Measurements from ENCODE around the gene GPAT3.
A peak's percentile ranks its signal among the peaks of the same experiment; 100 is the strongest.
"Not testable (repeated sequence)": the region's sequence is repeated elsewhere in the genome, so short reads cannot be mapped to it uniquely, and the experiment has no call there.

GPAT3 gene

DNA sequence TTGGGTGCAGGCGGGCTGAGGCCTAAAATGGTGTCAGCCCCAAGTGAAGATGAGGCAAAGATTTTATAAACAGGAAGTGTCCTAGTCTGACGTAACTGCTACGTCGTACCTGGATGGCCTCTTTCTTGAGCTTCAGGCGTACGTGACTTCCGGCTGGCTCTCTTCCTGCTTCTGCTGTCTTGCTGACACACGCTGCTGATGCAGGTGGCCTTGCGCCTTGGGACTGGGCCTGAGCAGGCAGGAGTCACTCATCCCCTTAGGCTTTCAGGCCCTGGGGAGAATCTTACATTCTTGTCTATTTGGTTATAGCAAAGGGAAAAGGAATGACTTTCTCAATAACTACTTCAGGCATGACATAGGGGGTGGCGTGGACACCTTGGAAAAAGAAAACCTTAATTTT lies 30.9 kb upstream of the GPAT3 start:
- Histone ChIP-seq H3K27ac (ENCODE audit: insufficient read depth, low read length, poor library complexity, severe bottlenecking) (no peak overlapping the region), H3K4me3 (ENCODE audit: insufficient read depth, low read depth, low read length, poor library complexity, severe bottlenecking) (no peak overlapping the region), H3K4me1 (ENCODE audit: control insufficient read depth, insufficient read depth, low read length, poor library complexity, severe bottlenecking) (peaks cover 9% of the 10 kb centered on the region), H3K27me3 (replicated peaks; ENCODE audit: control insufficient read depth, insufficient read depth, low read length, poor library complexity, severe bottlenecking) (no peaks in the 10 kb centered on the region), H3K36me3 (ENCODE audit: control insufficient read depth, insufficient read depth, low read length) (no peaks in the 10 kb centered on the region), H3K9me3 (ENCODE audit: control insufficient read depth, low read length) (no peaks in the 10 kb centered on the region)
- DNase-seq: peak in 1 of 3 donors; percentile 1

GRCh38 chr4:83509156-83509585 lies 26.7 kb upstream of the GPAT3 start:
- peak; percentile 3 to 51 (median 24) for DNase-seq
- H3K9me3 ChIP-seq (ENCODE audit: control insufficient read depth, low read length); H3K4me3 ChIP-seq (ENCODE audit: insufficient read depth, low read depth, low read length, poor library complexity, severe bottlenecking); H3K27me3 ChIP-seq (replicated peaks; ENCODE audit: control insufficient read depth, insufficient read depth, low read length, poor library complexity, severe bottlenecking); H3K36me3 ChIP-seq (ENCODE audit: control insufficient read depth, insufficient read depth, low read length); H3K4me1 ChIP-seq (ENCODE audit: control insufficient read depth, insufficient read depth, low read length, poor library complexity, severe bottlenecking); H3K27ac ChIP-seq (ENCODE audit: insufficient read depth, low read length, poor library complexity, severe bottlenecking): not testable (repeated sequence)

DNA sequence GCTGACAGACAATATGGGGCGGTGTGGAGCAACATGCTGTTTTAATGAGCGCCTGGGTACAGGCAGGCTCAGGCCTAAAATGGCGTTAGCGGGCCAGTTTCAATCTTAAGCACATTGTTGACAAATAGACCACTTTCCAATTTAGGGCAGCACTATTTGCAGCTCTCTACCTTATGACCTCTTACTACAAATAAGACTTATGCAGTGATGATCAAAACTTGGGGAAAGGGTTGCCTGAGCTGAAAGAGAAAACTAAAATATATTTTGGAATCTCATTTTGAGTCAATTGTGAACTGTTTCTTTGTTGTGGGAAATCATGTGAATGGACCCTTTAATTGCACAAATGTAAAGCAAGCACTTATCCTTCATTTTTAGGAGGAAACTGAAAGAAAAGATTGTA lies 25.5 kb upstream of the GPAT3 start:
- H3K36me3 ChIP-seq (ENCODE audit: control insufficient read depth, insufficient read depth, low read length): no peaks in the 10 kb centered on the region

GRCh38 chr4:83516042-83516772 lies 19.7 kb upstream of the GPAT3 start:
- Histone ChIP-seq H3K9me3 (ENCODE audit: control insufficient read depth, low read length) (no peaks in the 10 kb centered on the region), H3K27ac (ENCODE audit: insufficient read depth, low read length, poor library complexity, severe bottlenecking) (no peak overlapping the region), H3K27me3 (replicated peaks; ENCODE audit: control insufficient read depth, insufficient read depth, low read length, poor library complexity, severe bottlenecking) (no peaks in the 10 kb centered on the region), H3K4me3 (ENCODE audit: insufficient read depth, low read depth, low read length, poor library complexity, severe bottlenecking) (no peak overlapping the region), H3K36me3 (ENCODE audit: control insufficient read depth, insufficient read depth, low read length) (no peaks in the 10 kb centered on the region), H3K4me1 (ENCODE audit: control insufficient read depth, insufficient read depth, low read length, poor library complexity, severe bottlenecking) (no peaks in the 10 kb centered on the region)
- no peak for DNase-seq

More for the DNA sequence above, 25.5 kb upstream of the GPAT3 start:
- Histone ChIP-seq H3K4me3 (ENCODE audit: insufficient read depth, low read depth, low read length, poor library complexity, severe bottlenecking) (no peak overlapping the region), H3K27ac (ENCODE audit: insufficient read depth, low read length, poor library complexity, severe bottlenecking) (no peak overlapping the region), H3K9me3 (ENCODE audit: control insufficient read depth, low read length) (no peaks in the 10 kb centered on the region), H3K4me1 (ENCODE audit: control insufficient read depth, insufficient read depth, low read length, poor library complexity, severe bottlenecking) (no peaks in the 10 kb centered on the region), H3K27me3 (replicated peaks; ENCODE audit: control insufficient read depth, insufficient read depth, low read length, poor library complexity, severe bottlenecking) (no peaks in the 10 kb centered on the region)
- DNase-seq: no peak

DNA sequence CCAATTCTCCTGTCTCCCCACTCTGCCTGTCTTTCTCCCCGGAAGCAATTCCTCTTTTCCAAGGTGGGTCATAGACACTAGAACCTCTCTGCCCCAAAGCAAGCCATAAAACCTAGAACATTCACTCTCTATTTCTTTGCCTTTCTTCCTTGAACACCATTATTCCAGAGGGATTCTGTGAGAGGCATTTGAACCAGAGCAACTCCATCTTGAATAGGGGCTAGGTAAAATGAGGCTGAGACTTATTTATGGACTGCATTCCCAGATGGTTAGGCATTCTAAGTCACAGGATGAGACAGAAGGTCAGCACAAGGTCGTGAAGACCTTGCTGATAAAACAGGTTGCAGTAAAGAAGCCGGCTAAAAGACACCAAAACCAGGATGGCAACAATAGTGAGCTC lies 13.7 kb upstream of the GPAT3 start:
- Histone ChIP-seq H3K4me1 (ENCODE audit: control insufficient read depth, insufficient read depth, low read length, poor library complexity, severe bottlenecking) (no peaks in the 10 kb centered on the region), H3K27ac (ENCODE audit: insufficient read depth, low read length, poor library complexity, severe bottlenecking) (no peak overlapping the region), H3K27me3 (replicated peaks; ENCODE audit: control insufficient read depth, insufficient read depth, low read length, poor library complexity, severe bottlenecking) (no peaks in the 10 kb centered on the region), H3K4me3 (ENCODE audit: insufficient read depth, low read depth, low read length, poor library complexity, severe bottlenecking) (no peak overlapping the region), H3K36me3 (ENCODE audit: control insufficient read depth, insufficient read depth, low read length) (no peaks in the 10 kb centered on the region), H3K9me3 (ENCODE audit: control insufficient read depth, low read length) (no peaks in the 10 kb centered on the region)
- DNase-seq: no peak

GRCh38 chr4:83527671-83528070 lies 8.2 kb upstream of the GPAT3 start:
- no peak for DNase-seq
- Histone ChIP-seq H3K27ac (ENCODE audit: insufficient read depth, low read length, poor library complexity, severe bottlenecking) (no peak overlapping the region), H3K36me3 (ENCODE audit: control insufficient read depth, insufficient read depth, low read length) (no peaks in the 10 kb centered on the region), H3K27me3 (replicated peaks; ENCODE audit: control insufficient read depth, insufficient read depth, low read length, poor library complexity, severe bottlenecking) (no peaks in the 10 kb centered on the region), H3K9me3 (ENCODE audit: control insufficient read depth, low read length) (no peaks in the 10 kb centered on the region), H3K4me3 (ENCODE audit: insufficient read depth, low read depth, low read length, poor library complexity, severe bottlenecking) (no peak overlapping the region), H3K4me1 (ENCODE audit: control insufficient read depth, insufficient read depth, low read length, poor library complexity, severe bottlenecking) (no peaks in the 10 kb centered on the region)

DNA sequence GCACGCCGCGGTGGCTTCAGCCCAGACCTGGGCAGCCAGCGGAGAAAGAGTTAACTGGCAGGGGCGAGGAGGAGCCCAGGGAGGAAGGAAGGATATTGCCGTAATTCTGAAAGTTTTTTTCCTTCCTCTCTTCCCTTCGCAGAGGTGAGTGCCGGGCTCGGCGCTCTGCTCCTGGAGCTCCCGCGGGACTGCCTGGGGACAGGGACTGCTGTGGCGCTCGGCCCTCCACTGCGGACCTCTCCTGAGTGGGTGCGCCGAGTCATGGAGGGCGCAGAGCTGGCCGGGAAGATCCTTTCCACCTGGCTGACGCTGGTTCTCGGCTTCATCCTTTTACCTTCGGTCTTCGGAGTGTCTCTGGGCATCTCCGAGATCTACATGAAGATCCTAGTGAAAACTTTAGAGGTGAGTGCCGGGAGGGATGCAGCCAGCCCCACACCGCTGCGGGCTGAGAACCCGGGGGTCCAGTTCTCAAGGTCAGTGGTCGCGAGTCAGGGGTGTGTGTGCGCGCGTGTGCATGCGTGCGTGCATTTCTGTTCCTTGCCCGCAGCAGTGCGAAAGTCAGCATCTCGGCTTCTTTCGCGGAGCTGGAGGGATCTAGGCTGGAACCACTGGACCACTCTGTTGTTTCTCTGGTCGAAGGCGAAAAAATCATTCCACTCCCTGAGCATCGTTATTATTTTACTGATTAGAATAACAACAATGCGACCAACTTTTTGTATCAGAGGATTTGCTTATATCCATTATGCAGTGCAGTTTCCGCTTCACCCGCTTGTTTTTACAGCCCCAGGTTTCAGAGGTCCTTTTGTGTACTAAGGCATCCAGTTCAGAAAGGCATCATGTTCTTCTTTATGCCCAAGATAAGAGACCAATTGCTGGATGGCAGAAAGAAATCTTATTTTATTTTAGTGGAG lies 709 bp downstream of the GPAT3 start:
- H3K9me3 ChIP-seq (ENCODE audit: control insufficient read depth, low read length): no peaks in the 10 kb centered on the region
- H3K4me1 ChIP-seq (ENCODE audit: control insufficient read depth, insufficient read depth, low read length, poor library complexity, severe bottlenecking): peaks cover 8% of the 10 kb centered on the region
- H3K27me3 ChIP-seq (replicated peaks; ENCODE audit: control insufficient read depth, insufficient read depth, low read length, poor library complexity, severe bottlenecking): no peaks in the 10 kb centered on the region
- no peaks in the 10 kb centered on the region for H3K36me3 ChIP-seq (ENCODE audit: control insufficient read depth, insufficient read depth, low read length)
- no peak for DNase-seq
- peak overlapping the region; percentile 85 for H3K4me3 ChIP-seq (ENCODE audit: insufficient read depth, low read depth, low read length, poor library complexity, severe bottlenecking)
- peak overlapping the region; percentile 52 for H3K27ac ChIP-seq (ENCODE audit: insufficient read depth, low read length, poor library complexity, severe bottlenecking)

- Histone ChIP-seq H3K27me3 (replicated peaks; ENCODE audit: control insufficient read depth, insufficient read depth, low read length, poor library complexity, severe bottlenecking) (no peaks in the 10 kb centered on the region), H3K4me3 (ENCODE audit: insufficient read depth, low read depth, low read length, poor library complexity, severe bottlenecking) (no peak overlapping the region), H3K27ac (ENCODE audit: insufficient read depth, low read length, poor library complexity, severe bottlenecking) (no peak overlapping the region), H3K9me3 (ENCODE audit: control insufficient read depth, low read length) (no peaks in the 10 kb centered on the region), H3K4me1 (ENCODE audit: control insufficient read depth, insufficient read depth, low read length, poor library complexity, severe bottlenecking) (no peaks in the 10 kb centered on the region), H3K36me3 (ENCODE audit: control insufficient read depth, insufficient read depth, low read length) (no peaks in the 10 kb centered on the region)
- no peak for DNase-seq
These were observed 6.3 kb downstream of the GPAT3 start for GRCh38 chr4:83542225-83542624.

DNA sequence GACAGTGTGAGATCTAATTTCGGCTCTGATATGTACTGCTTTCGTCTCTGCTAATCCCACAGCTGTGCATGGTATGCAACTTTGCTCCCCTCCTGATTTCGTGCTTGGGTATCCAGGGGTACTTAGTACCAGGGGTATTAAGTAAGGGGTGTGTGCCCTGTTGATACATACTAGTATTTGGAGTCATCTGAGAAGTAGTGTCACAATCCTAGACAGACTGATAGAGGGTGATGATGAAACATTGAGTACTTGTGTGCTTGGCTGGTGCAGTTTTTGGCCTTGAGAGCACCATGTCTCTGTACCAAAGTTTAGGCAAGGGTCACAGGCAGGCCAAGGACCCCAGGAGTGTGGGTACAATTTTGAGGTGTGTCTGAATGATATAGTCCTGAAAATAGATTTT lies 10.9 kb downstream of the GPAT3 start:
- no peaks in the 10 kb centered on the region for H3K27me3 ChIP-seq (replicated peaks; ENCODE audit: control insufficient read depth, insufficient read depth, low read length, poor library complexity, severe bottlenecking)
- H3K36me3 ChIP-seq (ENCODE audit: control insufficient read depth, insufficient read depth, low read length): no peaks in the 10 kb centered on the region
- H3K9me3 ChIP-seq (ENCODE audit: control insufficient read depth, low read length): no peaks in the 10 kb centered on the region
- no peak overlapping the region for H3K4me3 ChIP-seq (ENCODE audit: insufficient read depth, low read depth, low read length, poor library complexity, severe bottlenecking)
- DNase-seq: no peak
- H3K27ac ChIP-seq (ENCODE audit: insufficient read depth, low read length, poor library complexity, severe bottlenecking): no peak overlapping the region
- H3K4me1 ChIP-seq (ENCODE audit: control insufficient read depth, insufficient read depth, low read length, poor library complexity, severe bottlenecking): no peaks in the 10 kb centered on the region

Measured in effector memory CD4-positive, alpha-beta T cell (primary cell).